Tibial nerve (tissue), 3 donors: ENCODE data around the gene ASCL4.

Source experiments
- POLR2A ChIP-seq, 2 donors: fragments of 450-650 bp; IDR thresholded peaks; one replicate each; pipeline ENCODE4 v1.6.1; 2017; ENCODE audit warnings: antibody characterized with exemption in 2 of 2, mild to moderate bottlenecking in 2 of 2, moderate library complexity in 2 of 2
- TF ChIP-seq, protein P1 (sequence below), 5 experiments: fragments of 200-600 bp in 3 of 5; fragments of 450-650 bp in 2 of 5; sonication (generic) in 3 of 5; IDR thresholded peaks; one replicate each; pipeline ENCODE4 v1.5.1; 2016 to 2019; ENCODE audit warnings: antibody characterized with exemption in 5 of 5, mild to moderate bottlenecking in 3 of 5, moderate library complexity in 2 of 5

DNA sequence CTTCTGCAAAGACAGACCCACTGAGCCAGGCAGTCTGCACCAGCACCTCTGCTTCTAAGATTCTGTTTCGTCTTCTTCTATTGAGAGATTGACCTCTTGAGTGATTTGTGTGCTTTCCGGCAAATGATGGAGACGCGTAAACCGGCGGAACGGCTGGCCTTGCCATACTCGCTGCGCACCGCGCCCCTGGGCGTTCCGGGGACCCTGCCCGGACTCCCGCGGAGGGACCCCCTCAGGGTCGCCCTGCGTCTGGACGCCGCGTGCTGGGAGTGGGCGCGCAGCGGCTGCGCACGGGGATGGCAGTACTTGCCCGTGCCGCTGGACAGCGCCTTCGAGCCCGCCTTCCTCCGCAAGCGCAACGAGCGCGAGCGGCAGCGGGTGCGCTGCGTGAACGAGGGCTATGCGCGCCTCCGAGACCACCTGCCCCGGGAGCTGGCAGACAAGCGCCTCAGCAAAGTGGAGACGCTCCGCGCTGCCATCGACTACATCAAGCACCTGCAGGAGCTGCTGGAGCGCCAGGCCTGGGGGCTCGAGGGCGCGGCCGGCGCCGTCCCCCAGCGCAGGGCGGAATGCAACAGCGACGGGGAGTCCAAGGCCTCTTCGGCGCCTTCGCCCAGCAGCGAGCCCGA, 703 bp downstream of the ASCL4 start:
- TF ChIP-seq, protein P1, sequence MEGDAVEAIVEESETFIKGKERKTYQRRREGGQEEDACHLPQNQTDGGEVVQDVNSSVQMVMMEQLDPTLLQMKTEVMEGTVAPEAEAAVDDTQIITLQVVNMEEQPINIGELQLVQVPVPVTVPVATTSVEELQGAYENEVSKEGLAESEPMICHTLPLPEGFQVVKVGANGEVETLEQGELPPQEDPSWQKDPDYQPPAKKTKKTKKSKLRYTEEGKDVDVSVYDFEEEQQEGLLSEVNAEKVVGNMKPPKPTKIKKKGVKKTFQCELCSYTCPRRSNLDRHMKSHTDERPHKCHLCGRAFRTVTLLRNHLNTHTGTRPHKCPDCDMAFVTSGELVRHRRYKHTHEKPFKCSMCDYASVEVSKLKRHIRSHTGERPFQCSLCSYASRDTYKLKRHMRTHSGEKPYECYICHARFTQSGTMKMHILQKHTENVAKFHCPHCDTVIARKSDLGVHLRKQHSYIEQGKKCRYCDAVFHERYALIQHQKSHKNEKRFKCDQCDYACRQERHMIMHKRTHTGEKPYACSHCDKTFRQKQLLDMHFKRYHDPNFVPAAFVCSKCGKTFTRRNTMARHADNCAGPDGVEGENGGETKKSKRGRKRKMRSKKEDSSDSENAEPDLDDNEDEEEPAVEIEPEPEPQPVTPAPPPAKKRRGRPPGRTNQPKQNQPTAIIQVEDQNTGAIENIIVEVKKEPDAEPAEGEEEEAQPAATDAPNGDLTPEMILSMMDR (IDR thresholded peaks at IDR 0.05): peak in 1 of 5 experiments; percentile 15
- no peak for TF ChIP-seq POLR2A (IDR thresholded peaks at IDR 0.05)
